T-helper 2 cell treated with Interferon-gamma antibody and Interleukin-4, amounts not matched to agents 100 ng/mL and 5 ng/mL, for 36 hours (primary cell): ENCODE data around the gene CHDH. TPM values are rescaled to one million over a fixed set of nuclear protein-coding genes. Genes with fewer than 3 reads are reported as not detected.

Experiments used
- intact Hi-C: fragments of 100-400 bp; cut with micrococcal nuclease; formaldehyde crosslinking; loops from one replicate; pipeline ENCODE4 v1.15.1; 2023
- total RNA-seq: library from RNA; stranded (reverse); gene quantifications from 2 replicates; pipeline ENCODE4 v1.2.3, GENCODE V29; 2022

Gene CHDH
- total RNA-seq, 1 donor from 2014 or later: 8.7 TPM

GRCh38 chr3:53809267-53809666, 37.0 kb downstream of the CHDH start:
- intact Hi-C loops: no loop called here

- intact Hi-C loops: no loop called here
These were observed 37.7 kb downstream of the CHDH start for GRCh38 chr3:53808496-53808895.

GRCh38 chr3:53807117-53807810, 39.0 kb downstream of the CHDH start:
- intact Hi-C loops: no loop called here

- intact Hi-C loops: no loop called here
These were observed 39.8 kb downstream of the CHDH start for GRCh38 chr3:53806182-53807116.

- intact Hi-C loops: no loop called here
These were observed 40.6 kb downstream of the CHDH start for GRCh38 chr3:53805463-53806159.

GRCh38 chr3:53804697-53805462, 41.3 kb downstream of the CHDH start:
- intact Hi-C loops: no loop called here

- intact Hi-C loops: no loop called here
These were observed 42.2 kb downstream of the CHDH start for GRCh38 chr3:53803816-53804695.

GRCh38 chr3:53803124-53803815, 42.9 kb downstream of the CHDH start:
- intact Hi-C loops: no loop called here

- intact Hi-C loops: no loop called here
These were observed 43.9 kb downstream of the CHDH start for GRCh38 chr3:53802256-53802880.

GRCh38 chr3:53801319-53801718, 44.9 kb downstream of the CHDH start:
- intact Hi-C loops: no loop called here

GRCh38 chr3:53800041-53800906, 45.9 kb downstream of the CHDH start:
- intact Hi-C loops: no loop called here

- intact Hi-C loops: no loop called here
These were observed 46.8 kb downstream of the CHDH start for GRCh38 chr3:53799338-53799865.

- intact Hi-C loops: no loop called here
These were observed 48.1 kb downstream of the CHDH start for GRCh38 chr3:53798144-53798543.

GRCh38 chr3:53795789-53796560, 50.2 kb downstream of the CHDH start:
- intact Hi-C loops: no loop called here

GRCh38 chr3:53795176-53795575, 51.0 kb downstream of the CHDH start:
- intact Hi-C loops: no loop called here

GRCh38 chr3:53794597-53794996, 51.6 kb downstream of the CHDH start:
- intact Hi-C loops: no loop called here

GRCh38 chr3:53792866-53793265, 53.4 kb downstream of the CHDH start:
- intact Hi-C loops: no loop called here
